HCT116 (cell line): ENCODE data around the gene CYP3A5. TPM values are rescaled to one million over a fixed set of nuclear protein-coding genes. Genes with fewer than 3 reads are reported as not detected.

Experiments
- ATAC-seq: fragments of 200-7000 bp; cut with Tn5 transposase; 2 replicates; pipeline ENCODE4 v1.9.1; 2020; ENCODE audit warnings: mild to moderate bottlenecking, moderate library complexity
- BruUV-seq: library from RNA; stranded (reverse); fragments of 400-500 nt; replicated peaks from 2 replicates; lab custom pipeline; 2021; lab: Mats Ljungman, UMichigan
- CTCF ChIA-PET: fragments of 300-600 bp; sonication (Branson Sonifier 250); formaldehyde crosslinking; loops from one replicate; lab custom pipeline; 2021; ENCODE audit warnings: antibody characterized with exemption; lab: Charles Lee
- POLR2A ChIA-PET: fragments of 300-600, 350-600 bp; sonication (Branson Sonifier 250); formaldehyde crosslinking; loops from one replicate; lab custom pipeline; 2021; ENCODE audit warnings: antibody characterized with exemption; lab: Charles Lee
- RAD21 ChIA-PET, 2 experiments: fragments of 300-600 bp; sonication (Branson Sonifier 250); formaldehyde crosslinking; loops; one replicate each; lab custom pipeline; 2023; ENCODE audit warnings: low total read pairs in 2 of 2; ENCODE audit not compliant: uncharacterized antibody in 2 of 2, unreplicated experiment in 2 of 2, low non-redundant PET in 1 of 2; lab: Charles Lee
- DNase-seq: peaks from one replicate; pipeline ENCODE4 v3.0.0-alpha.2; 2010; ENCODE audit warnings: low read depth, low spot score
- H2AFZ ChIP-seq: fragments of 200-600 bp; shearing (Covaris generic), sonication (generic); 2 replicates; pipeline ENCODE4 v1.6.1; 2017; ENCODE audit warnings: low read depth, mixed run types, mixed read lengths, antibody characterized with exemption, low read length; ENCODE audit not compliant: poor library complexity, severe bottlenecking
- H3K27ac ChIP-seq: 2 replicates; pipeline ENCODE4 v1.5.1; 2012; ENCODE audit warnings: low read depth, low read length
- H3K27me3 ChIP-seq: fragments of 200-600 bp; sonication (generic); 2 replicates; pipeline ENCODE4 v1.6.1; 2016; ENCODE audit warnings: mixed run types, low read length, mixed read lengths; ENCODE audit not compliant: insufficient read depth
- H3K36me3 ChIP-seq, 2 experiments: fragments of 200-500 bp in 1 of 2; fragments of 200-600 bp in 1 of 2; sonication (Bioruptor generic) in 1 of 2; sonication (generic) in 1 of 2; 2 replicates each; pipeline versions ENCODE4 v1.5.1 to v1.6.1; 2014 to 2016; ENCODE audit warnings: low read length in 2 of 2, inconsistent platforms in 1 of 2, mixed read lengths in 1 of 2, mixed run types in 1 of 2; ENCODE audit not compliant: insufficient read depth in 2 of 2, control insufficient read depth in 1 of 2
- H3K4me1 ChIP-seq, 2 experiments: fragments of 200-600 bp in 1 of 2; sonication (generic) in 1 of 2; 2 replicates each; pipeline versions ENCODE4 v1.5.1 to v1.6.1; 2012 to 2017; ENCODE audit warnings: low read length in 2 of 2, inconsistent platforms in 1 of 2, mild to moderate bottlenecking in 1 of 2, mixed read lengths in 1 of 2, mixed run types in 1 of 2, moderate library complexity in 1 of 2; ENCODE audit not compliant: insufficient read depth in 2 of 2, control insufficient read depth in 1 of 2
- H3K4me2 ChIP-seq: fragments of 200-600 bp; sonication (generic); 2 replicates; pipeline ENCODE4 v1.6.1; 2017; ENCODE audit warnings: mixed run types, low read length, mixed read lengths
- H3K4me3 ChIP-seq, 2 experiments: fragments of 200-600 bp in 1 of 2; sonication (generic) in 1 of 2; replicated peaks in 1 of 2; 2 replicates each; pipeline ENCODE4 v1.5.1; 2011 to 2016; ENCODE audit warnings: low read length in 2 of 2, control low read depth in 1 of 2, low read depth in 1 of 2, mild to moderate bottlenecking in 1 of 2, mixed read lengths in 1 of 2, mixed run types in 1 of 2
- H3K79me2 ChIP-seq: fragments of 200-600 bp; sonication (generic); 2 replicates; pipeline ENCODE4 v1.6.1; 2017; ENCODE audit warnings: mild to moderate bottlenecking, mixed run types, low read length, moderate library complexity, mixed read lengths; ENCODE audit not compliant: insufficient read depth
- H3K9ac ChIP-seq: fragments of 200-600 bp; sonication (generic); 2 replicates; pipeline ENCODE4 v1.6.1; 2016; ENCODE audit warnings: low read length, mixed read lengths
- H3K9me2 ChIP-seq: fragments of 200-600 bp; sonication (generic), shearing (Covaris generic); 2 replicates; pipeline ENCODE4 v1.6.1; 2017; ENCODE audit warnings: mixed run types, mild to moderate bottlenecking, moderate library complexity; ENCODE audit not compliant: insufficient read depth
- H3K9me3 ChIP-seq, 2 experiments: fragments of 200-500 bp in 1 of 2; fragments of 200-600 bp in 1 of 2; sonication (Bioruptor generic) in 1 of 2; sonication (generic) in 1 of 2; 2 replicates each; pipeline ENCODE4 v1.6.1; 2014 to 2017; ENCODE audit warnings: low read length in 2 of 2, mixed read lengths in 2 of 2, inconsistent platforms in 1 of 2, low read depth in 1 of 2, mild to moderate bottlenecking in 1 of 2, mixed run types in 1 of 2, moderate library complexity in 1 of 2; ENCODE audit not compliant: control insufficient read depth in 1 of 2, insufficient read depth in 1 of 2
- H4K20me1 ChIP-seq: fragments of 200-600 bp; sonication (generic), shearing (Covaris generic); 2 replicates; pipeline ENCODE4 v1.6.1; 2017; ENCODE audit warnings: mixed run types, mild to moderate bottlenecking, moderate library complexity; ENCODE audit not compliant: insufficient read depth
- CBX3 ChIP-seq: IDR thresholded peaks from 2 replicates; pipeline ENCODE4 v1.6.1; 2012; ENCODE audit warnings: low read depth
- EGR1 ChIP-seq: IDR thresholded peaks from 2 replicates; pipeline ENCODE4 v1.6.1; 2012; ENCODE audit warnings: low read depth
- FOSL1 ChIP-seq: IDR thresholded peaks from 2 replicates; pipeline ENCODE4 v1.6.1; 2012; ENCODE audit warnings: low read depth
- RAD21 ChIP-seq: IDR thresholded peaks from 2 replicates; pipeline ENCODE4 v1.6.1; 2012; ENCODE audit warnings: low read depth, mild to moderate bottlenecking
- SIN3A ChIP-seq: IDR thresholded peaks from 2 replicates; pipeline ENCODE4 v1.6.1; 2012; ENCODE audit warnings: low read depth
- intact Hi-C: fragments of 100-400 bp; cut with micrococcal nuclease; formaldehyde crosslinking; loops from 2 replicates; pipeline ENCODE4 v1.10.0; 2022
- total RNA-seq: library from RNA; stranded (reverse); gene quantifications from one replicate; pipeline ENCODE4 v1.2.1, GENCODE V29; 2021; ENCODE audit not compliant: unreplicated experiment
- TF ChIP-seq, protein P1 (sequence below): IDR thresholded peaks from 2 replicates; pipeline ENCODE4 v1.6.1; 2012; ENCODE audit warnings: low read depth

Gene CYP3A5
- total RNA-seq, 1 experiment from 2014 or later, result 1.5 TPM

DNA sequence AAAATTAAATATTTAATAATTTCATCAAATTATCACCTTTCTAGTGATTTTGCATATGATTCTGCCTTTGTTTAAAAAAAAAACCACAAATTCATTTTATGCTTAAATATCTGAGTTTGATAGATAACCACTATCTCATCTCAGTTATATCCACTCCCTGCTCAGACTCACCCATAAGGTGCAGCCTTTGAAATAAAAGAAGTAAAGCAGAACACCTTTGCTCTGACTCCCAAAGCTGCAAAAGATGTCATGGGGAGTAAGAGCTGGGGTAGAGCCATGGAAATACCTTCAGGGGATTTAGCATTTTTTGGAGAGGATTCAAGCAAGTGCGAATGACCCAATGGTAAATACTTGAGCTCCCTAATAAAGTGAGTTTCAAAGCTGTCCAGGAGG is 15.1 kb upstream of the CYP3A5 start (continued):
- no peak for TF ChIP-seq CBX3

DNA sequence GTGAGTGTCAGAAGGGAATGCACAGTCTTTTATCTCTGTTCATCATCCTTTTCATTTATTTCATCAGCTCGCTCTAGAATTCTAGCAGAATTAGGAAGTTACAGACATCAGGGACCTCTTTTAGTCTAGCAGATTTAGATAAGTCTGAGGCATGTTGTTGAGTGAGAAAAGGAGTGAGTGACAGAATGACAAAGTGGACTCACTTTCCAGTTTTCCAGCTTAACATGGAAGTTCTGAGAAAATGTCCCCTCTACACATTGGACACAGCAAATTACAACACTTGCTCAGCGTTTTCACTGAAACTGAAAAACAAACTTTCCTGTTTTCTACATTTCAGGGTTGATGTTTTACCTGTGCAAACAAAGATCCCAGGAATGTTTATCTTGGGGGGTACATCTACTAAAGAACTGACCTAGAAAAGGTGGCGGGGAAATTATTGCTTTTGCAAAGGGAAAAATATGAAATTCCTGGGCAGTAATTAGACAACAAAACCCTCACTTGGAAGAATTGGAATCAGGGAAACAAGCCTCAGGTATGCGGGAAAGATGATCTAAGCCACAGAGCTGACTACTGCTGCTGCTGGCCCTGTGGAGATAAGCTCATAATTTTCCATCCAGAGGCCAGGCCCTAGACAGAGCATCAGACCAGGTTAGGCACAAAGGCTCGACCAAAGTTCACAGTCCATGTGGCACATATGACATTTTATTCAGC is 14.6 kb upstream of the CYP3A5 start:
- POLR2A ChIA-PET, result no interaction called here
- H3K9ac ChIP-seq, result no peak overlapping the region
- H3K27me3 ChIP-seq, result no peaks in the 10 kb centered on the region
- CTCF ChIA-PET, result no interaction called here
- no peaks in the 10 kb centered on the region for H3K79me2 ChIP-seq
- H3K4me3 ChIP-seq, result no peak overlapping the region
- H3K4me1 ChIP-seq, result peaks cover 5 to 9% of the 10 kb centered on the region in 2 experiments
- no TSS peak for BruUV-seq
- intact Hi-C loops, result no loop called here
- no peak overlapping the region for H2AFZ ChIP-seq
- ATAC-seq (no peak), DNase-seq (no peak)
- no peak for TF ChIP-seq EGR1
- no peak for TF ChIP-seq SIN3A
- no peak for TF ChIP-seq RAD21
- no peak for TF ChIP-seq FOSL1
- TF ChIP-seq, protein P1, sequence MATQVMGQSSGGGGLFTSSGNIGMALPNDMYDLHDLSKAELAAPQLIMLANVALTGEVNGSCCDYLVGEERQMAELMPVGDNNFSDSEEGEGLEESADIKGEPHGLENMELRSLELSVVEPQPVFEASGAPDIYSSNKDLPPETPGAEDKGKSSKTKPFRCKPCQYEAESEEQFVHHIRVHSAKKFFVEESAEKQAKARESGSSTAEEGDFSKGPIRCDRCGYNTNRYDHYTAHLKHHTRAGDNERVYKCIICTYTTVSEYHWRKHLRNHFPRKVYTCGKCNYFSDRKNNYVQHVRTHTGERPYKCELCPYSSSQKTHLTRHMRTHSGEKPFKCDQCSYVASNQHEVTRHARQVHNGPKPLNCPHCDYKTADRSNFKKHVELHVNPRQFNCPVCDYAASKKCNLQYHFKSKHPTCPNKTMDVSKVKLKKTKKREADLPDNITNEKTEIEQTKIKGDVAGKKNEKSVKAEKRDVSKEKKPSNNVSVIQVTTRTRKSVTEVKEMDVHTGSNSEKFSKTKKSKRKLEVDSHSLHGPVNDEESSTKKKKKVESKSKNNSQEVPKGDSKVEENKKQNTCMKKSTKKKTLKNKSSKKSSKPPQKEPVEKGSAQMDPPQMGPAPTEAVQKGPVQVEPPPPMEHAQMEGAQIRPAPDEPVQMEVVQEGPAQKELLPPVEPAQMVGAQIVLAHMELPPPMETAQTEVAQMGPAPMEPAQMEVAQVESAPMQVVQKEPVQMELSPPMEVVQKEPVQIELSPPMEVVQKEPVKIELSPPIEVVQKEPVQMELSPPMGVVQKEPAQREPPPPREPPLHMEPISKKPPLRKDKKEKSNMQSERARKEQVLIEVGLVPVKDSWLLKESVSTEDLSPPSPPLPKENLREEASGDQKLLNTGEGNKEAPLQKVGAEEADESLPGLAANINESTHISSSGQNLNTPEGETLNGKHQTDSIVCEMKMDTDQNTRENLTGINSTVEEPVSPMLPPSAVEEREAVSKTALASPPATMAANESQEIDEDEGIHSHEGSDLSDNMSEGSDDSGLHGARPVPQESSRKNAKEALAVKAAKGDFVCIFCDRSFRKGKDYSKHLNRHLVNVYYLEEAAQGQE, result no peak
- H3K27ac ChIP-seq, result no peak overlapping the region
- no peaks in the 10 kb centered on the region for H3K9me2 ChIP-seq
- H3K36me3 ChIP-seq, result no peaks in the 10 kb centered on the region
- RAD21 ChIA-PET, result no interaction called here
- no peaks in the 10 kb centered on the region for H3K9me3 ChIP-seq
- no peak overlapping the region for H3K4me2 ChIP-seq
- no peaks in the 10 kb centered on the region for H4K20me1 ChIP-seq
